Measurements from ENCODE around the gene CCDC6.
"Not testable (repeated sequence)": the region's sequence is repeated elsewhere in the genome, so short reads cannot be mapped to it uniquely, and the experiment has no call there.

CCDC6 gene

GRCh38 chr10:59905731-59906416 is 482 bp downstream of the CCDC6 start:
- H3K4me3 ChIP-seq (ENCODE audit: low read depth, low read length), result peak overlapping the region; percentile 93

- H3K4me3 ChIP-seq (ENCODE audit: low read depth, low read length), result peak overlapping the region; percentile 93
Observed at GRCh38 chr10:59905066-59905730, 1.2 kb downstream of the CCDC6 start.

DNA sequence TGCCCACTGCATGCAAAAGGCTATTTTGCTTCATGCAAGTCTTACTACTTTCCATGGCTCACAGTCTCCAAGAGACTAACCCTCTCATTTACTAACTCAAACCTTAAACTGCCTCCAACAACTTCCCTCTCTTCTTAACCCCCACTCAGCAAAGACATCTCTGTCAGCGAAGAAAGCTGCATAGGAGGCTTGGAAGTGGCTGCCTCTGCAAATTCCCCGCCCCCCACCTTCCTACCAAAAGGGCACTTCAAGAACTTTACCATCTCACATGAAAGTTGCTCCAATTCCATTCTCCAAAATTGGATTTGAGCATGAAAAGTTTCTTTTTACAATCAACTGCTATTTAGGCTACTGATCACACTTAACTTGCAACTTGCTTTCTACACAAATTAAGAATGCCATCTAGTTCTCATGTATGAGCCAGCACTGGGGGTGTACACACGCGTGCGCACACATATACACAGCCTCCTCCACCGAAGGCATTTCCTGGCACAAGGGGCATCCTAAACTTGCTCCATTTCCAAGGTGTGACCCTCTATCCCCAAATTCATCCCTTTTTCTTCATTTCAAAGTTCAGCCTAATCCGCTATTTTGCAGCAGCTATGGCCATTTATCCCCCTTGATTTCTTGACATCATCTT is 1.8 kb downstream of the CCDC6 start:
- peak overlapping the region; percentile 93 for H3K4me3 ChIP-seq (ENCODE audit: low read depth, low read length)

DNA sequence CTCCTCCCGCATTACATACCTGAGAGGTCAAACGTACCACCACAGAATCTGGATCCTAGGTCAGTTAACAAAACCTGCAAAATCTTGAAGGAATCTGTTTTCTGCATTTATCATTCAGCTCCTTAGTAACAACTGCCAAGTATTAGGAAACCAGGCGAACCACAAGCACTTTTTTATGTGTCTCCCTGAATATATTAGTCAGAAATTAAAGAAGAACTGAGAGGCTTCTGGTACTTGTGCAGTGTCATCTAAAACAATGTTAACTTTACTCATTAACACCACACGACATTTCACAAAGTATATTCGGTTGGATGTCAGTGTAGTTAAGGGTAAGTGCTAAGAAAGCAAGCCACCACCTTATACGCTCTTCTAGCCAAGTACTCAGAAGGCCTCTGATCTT is 2.5 kb downstream of the CCDC6 start:
- H3K4me3 ChIP-seq (ENCODE audit: low read depth, low read length), result peak overlapping the region; percentile 93

- no peak overlapping the region for H3K4me3 ChIP-seq (ENCODE audit: low read depth, low read length)
Observed at GRCh38 chr10:59902016-59902415, 4.3 kb downstream of the CCDC6 start.

DNA sequence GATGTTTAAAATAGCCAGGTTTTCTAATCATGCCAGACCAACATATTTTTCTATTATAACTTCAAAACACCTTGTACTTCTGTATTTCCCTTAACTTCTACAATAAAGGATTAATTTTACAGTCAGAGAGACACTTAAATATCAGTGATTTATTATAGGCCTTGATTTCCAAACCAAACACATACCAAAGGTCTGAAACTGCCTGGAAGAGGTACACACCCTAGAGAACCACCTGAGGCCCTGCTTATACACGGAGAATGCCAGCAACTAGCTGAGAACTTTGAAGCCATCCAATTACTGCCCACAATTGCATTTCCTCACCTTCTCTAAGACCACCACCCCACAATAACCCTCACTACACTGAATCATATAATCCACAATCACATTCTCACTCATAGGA is 4.9 kb downstream of the CCDC6 start:
- no peak overlapping the region for H3K4me3 ChIP-seq (ENCODE audit: low read depth, low read length)

DNA sequence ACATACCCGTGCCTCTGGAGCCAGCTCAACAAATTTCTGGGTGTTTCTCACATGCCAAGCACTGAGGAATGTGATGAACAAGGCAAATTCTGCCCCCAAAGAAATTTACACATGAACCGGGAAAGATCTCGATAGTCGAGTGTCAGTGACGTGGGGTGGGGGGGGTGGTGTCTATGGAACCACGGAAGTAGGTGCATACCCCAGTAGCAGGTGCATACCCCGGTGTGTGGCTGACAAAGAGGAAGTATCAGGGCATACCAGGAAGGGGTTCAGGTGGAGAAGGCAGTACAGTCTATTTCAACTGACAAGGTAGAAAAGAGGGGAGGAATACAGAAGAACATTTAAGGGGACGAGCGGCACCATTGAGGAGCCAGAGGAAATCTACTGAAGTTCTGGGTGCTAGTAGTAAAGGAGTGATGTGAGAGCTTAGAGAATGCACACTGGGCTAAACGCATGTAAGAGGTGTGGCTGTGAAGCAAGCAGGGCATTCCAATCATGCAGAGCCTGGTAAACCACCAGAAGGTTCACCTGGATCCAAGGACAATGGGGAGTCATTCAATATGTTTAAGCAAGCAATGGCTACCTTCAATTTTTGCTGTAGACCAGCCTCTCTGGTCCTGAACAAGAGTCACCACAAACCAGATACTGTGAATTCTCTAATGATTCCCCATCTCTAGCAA is 6.2 kb downstream of the CCDC6 start:
- H3K4me3 ChIP-seq (ENCODE audit: low read depth, low read length), result no peak overlapping the region

DNA sequence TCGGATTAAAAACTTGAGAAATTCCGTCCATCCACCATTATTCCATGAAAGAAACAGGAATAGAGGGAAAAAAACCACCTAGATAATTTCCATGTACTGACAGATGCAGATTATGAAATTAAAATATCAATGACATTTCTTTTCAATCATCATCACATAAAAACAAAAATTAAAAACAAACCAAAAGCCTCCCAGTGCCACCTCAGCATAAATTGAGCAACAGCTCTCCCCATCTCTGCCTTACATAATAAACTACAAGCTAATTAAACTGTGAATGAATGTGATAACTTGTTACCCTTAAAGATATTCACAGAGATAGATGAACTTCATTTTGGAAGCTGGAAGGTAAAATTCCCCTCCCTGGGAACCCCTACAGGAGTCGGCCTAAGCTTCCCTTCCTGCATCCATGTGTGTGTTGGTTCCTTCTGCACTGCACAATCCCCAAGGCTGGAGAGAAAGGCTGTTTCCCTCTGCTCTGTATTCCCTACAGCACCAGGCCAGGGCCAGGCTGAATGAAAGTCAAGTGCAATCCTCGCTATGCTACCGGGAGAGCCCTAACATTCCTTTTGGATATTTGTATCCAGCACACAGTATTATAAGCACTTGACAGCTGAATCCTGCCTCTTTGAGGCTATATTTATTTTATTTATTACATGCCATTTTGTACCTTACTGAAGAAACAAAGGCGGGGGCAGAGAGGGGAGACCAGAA is 8.1 kb downstream of the CCDC6 start:
- no peak overlapping the region for H3K4me3 ChIP-seq (ENCODE audit: low read depth, low read length)

DNA sequence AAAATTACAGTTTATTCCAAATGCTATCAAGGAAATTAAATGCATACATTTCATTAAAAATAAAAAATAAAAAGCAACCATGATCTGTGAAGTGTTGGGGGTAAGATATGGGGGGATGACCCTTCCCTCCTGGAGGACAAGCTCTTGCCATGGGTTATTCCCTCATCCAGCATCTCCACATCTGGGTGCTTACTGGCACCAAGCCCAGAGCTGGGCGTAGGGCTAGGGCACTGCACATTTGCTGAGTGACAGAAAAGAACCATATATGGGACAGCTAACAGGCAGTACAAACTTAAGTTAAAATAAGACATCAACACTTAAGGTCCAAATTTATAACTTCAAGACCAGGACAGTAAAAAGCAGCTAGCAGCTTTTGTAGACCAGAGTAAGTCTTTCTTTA is 10.2 kb downstream of the CCDC6 start:
- H3K4me3 ChIP-seq (ENCODE audit: low read depth, low read length), result no peak overlapping the region

DNA sequence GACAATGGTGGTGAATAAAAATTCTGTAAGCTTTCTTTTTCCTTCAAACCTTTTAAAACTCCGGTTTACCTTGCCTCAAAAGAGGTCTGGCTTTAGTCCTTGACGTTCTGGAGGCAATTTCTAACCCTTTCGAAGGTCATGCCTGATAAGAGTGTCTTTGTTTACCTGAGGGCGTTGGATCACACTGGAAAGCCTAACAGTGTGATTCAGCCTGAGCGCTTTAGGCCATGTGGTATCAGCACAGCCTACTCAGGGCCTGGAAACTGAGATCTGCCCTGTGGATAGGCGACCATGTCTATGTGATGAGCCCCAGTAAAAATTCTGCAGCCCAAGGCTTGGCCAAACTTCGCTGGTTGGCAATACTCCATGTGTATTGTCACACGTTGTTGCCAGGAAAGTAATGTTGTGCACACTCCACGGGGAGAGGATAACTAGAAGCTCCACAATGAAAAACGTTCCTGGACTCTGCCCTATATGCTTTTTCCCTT is 10.7 kb downstream of the CCDC6 start:
- no peak overlapping the region for H3K4me3 ChIP-seq (ENCODE audit: low read depth, low read length)

DNA sequence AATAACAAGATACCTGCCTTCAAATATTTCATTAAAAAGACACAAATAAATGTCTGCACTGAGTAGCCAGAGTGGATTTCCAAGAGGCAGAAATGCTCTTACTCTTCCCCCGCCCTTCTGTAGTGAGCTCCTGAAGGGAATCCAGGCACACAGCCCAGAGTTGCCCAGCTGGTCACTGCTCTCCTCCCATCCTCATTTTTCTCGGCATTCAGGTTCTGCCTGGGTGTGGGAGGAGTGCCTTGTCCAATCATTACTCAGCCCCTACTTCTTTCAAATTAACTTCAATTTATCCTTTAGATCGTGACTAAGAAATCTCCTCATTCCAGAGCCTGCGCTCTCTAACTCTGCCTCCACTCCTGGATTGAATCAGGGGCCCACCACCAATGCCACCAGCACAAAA is 12.2 kb downstream of the CCDC6 start:
- no peak overlapping the region for H3K4me3 ChIP-seq (ENCODE audit: low read depth, low read length)

GRCh38 chr10:59892697-59893096 is 13.7 kb downstream of the CCDC6 start:
- no peak overlapping the region for H3K4me3 ChIP-seq (ENCODE audit: low read depth, low read length)

DNA sequence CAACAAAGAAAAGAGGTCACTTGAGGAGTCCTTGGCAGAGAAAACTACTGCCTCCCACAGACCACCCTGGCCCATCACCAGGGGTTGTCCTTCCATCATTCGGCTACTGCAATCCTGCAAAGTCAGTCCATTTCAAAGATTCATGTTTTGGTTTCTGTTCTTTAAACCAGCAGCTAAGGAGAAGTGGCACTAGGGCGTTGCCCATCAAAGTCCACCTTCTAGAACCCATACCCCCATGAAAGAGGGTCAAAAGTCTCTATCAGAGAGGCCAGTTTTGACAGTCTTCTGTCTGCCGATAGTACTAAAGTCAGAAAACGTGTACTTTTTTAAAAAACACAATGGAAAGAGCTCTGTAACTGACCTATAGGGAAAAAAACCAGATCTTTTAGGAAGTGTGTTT is 14.4 kb downstream of the CCDC6 start:
- no peak overlapping the region for H3K4me3 ChIP-seq (ENCODE audit: low read depth, low read length)

GRCh38 chr10:59891349-59891748 is 15.0 kb downstream of the CCDC6 start:
- no peak overlapping the region for H3K4me3 ChIP-seq (ENCODE audit: low read depth, low read length)

DNA sequence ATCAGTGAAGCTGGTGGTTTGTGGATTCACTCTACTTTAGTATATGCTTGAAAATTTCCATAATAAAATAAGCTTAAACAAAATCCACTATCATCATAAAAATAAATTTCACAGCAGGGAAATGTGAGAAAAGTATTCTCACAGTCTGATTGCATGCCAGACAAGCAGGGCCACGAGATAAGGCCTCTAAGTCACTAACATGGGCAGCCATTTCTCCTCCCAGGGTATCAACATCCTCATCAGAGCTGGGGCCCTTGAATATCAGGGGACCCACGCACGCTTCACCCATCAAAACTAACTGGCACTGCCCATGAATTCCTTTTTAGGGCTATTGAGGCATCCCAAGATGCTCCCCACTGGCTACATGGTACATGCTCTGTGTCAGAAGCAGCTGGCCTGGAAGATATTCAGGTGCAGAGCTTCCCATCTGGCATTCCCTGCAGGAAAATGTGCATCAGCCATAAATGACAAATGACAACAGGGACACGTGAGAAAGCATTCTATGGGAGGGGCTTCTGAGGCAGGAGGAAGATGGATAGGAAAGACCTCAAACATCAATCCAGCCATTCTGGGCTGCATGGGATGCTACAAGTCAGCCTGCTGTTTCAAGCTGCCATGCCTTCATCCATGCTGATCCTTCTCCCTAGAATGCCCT is 17.4 kb downstream of the CCDC6 start:
- no peak overlapping the region for H3K4me3 ChIP-seq (ENCODE audit: low read depth, low read length)

GRCh38 chr10:59887972-59888640 is 18.2 kb downstream of the CCDC6 start:
- no peak overlapping the region for H3K4me3 ChIP-seq (ENCODE audit: low read depth, low read length)

GRCh38 chr10:59887006-59887405 is 19.4 kb downstream of the CCDC6 start:
- H3K4me3 ChIP-seq (ENCODE audit: low read depth, low read length), result no peak overlapping the region

DNA sequence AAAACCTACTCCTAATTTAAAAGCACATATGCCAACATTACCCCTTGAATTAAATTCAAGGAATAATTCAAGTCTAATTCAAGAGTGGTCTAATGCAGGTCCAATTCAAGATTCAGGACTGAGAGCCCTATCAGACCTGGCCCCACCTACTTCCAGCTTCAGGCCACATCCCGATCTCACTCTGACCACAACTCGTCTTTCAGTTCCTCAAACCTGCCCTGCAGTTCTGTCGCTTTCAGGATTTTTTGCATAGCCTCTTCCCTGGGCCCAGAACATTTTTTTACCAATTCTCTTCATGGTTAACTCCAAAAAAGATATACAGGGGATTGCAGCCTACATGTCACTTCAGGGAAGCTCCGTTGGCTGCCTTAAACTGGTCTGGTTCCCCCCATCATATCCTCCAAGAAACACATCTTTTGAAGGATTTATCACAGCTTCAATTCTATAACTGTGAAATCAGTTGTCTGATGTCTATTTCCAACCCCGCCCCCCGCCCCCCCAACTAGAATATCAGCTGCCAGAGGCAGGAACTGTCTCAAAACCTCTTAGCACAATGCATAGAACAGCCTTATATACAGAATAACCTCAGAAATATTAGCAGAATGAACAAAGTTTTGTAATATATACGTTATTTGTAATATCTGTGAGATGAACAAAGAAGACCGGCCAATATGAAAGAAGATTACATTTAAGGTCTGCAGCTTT is 20.8 kb downstream of the CCDC6 start:
- H3K4me3 ChIP-seq (ENCODE audit: low read depth, low read length), result no peak overlapping the region

- H3K4me3 ChIP-seq (ENCODE audit: low read depth, low read length), result not testable (repeated sequence)
Observed at GRCh38 chr10:59884893-59885292, 21.5 kb downstream of the CCDC6 start.
